ENCODE results near the gene SLC35A3.

DNA sequence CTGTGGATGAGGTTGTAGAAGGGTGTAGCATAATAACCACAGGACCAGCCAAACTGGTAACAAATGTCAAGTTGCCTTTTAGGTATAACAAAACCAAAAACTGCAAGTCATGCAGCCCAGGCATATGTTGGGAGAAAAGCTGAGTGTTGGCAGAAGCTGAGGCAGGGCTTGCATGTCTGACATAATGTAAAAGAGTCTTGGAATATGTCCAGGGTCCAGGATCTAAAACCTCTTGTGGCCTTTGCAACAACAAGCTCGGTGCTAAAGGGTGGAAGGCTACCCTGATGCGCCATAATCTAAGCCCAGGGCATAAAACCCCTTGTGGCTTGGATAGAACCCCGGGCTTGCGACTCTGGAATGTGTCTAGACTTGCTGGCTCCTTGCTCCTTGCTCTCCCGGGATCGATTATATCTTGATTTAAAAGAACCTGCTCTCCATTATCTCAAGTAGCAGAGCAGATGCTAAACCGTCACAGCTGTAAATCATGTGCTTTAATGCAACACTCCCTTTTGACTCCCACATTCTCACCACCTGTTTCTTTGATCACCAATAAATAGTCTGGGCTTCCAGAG, 26.5 kb upstream of the SLC35A3 start:
- TF ChIP-seq, protein P1, sequence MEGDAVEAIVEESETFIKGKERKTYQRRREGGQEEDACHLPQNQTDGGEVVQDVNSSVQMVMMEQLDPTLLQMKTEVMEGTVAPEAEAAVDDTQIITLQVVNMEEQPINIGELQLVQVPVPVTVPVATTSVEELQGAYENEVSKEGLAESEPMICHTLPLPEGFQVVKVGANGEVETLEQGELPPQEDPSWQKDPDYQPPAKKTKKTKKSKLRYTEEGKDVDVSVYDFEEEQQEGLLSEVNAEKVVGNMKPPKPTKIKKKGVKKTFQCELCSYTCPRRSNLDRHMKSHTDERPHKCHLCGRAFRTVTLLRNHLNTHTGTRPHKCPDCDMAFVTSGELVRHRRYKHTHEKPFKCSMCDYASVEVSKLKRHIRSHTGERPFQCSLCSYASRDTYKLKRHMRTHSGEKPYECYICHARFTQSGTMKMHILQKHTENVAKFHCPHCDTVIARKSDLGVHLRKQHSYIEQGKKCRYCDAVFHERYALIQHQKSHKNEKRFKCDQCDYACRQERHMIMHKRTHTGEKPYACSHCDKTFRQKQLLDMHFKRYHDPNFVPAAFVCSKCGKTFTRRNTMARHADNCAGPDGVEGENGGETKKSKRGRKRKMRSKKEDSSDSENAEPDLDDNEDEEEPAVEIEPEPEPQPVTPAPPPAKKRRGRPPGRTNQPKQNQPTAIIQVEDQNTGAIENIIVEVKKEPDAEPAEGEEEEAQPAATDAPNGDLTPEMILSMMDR (IDR thresholded peaks at IDR 0.05; ENCODE audit: borderline replicate concordance, extremely low read depth, low read length, poor library complexity, severe bottlenecking) = no peak
- TF ChIP-seq EZH2 (IDR thresholded peaks at IDR 0.05; ENCODE audit: borderline replicate concordance, low read depth, low read length, severe bottlenecking) = no peak
